Activated naive CD4-positive, alpha-beta T cell treated with anti-CD3 and anti-CD28 coated beads for 36 hours (primary cell): ENCODE data around the gene PTPN2. TPM values are rescaled to one million over a fixed set of nuclear protein-coding genes. Genes with fewer than 3 reads are reported as not detected.

Experiments
- CTCF ChIA-PET: fragments of 350-600 bp; sonication (Branson Sonifier 250); formaldehyde crosslinking; loops from one replicate; lab custom pipeline; 2021; ENCODE audit warnings: antibody characterized with exemption; lab: Charles Lee
- DNase-seq: peaks from one replicate; pipeline ENCODE4 v3.0.0-alpha.2; 2020
- H3K27ac Mint-ChIP-seq: one replicate; pipeline ENCODE4 v1.8.0; 2021; ENCODE audit warnings: mild to moderate bottlenecking, mixed read lengths
- H3K27me3 Mint-ChIP-seq: one replicate; pipeline ENCODE4 v1.8.0; 2021; ENCODE audit warnings: low read depth, mixed read lengths
- H3K36me3 Mint-ChIP-seq: one replicate; pipeline ENCODE4 v1.8.0; 2021; ENCODE audit warnings: low read depth, mixed read lengths
- H3K4me1 Mint-ChIP-seq: one replicate; pipeline ENCODE4 v1.8.0; 2021; ENCODE audit warnings: low read depth, mixed read lengths
- H3K4me3 Mint-ChIP-seq: one replicate; pipeline ENCODE4 v1.8.0; 2021; ENCODE audit warnings: mild to moderate bottlenecking, moderate library complexity, mixed read lengths
- H3K9me3 Mint-ChIP-seq: one replicate; pipeline ENCODE4 v1.8.0; 2021; ENCODE audit warnings: mixed read lengths
- intact Hi-C: fragments of 100-400 bp; cut with micrococcal nuclease; formaldehyde crosslinking; loops from one replicate; pipeline ENCODE4 v1.15.1; 2023
- total RNA-seq, 2 experiments: library from RNA; stranded (reverse); gene quantifications; one replicate each; pipeline ENCODE4 v1.2.3, GENCODE V29; 2021

The PTPN2 gene
- total RNA-seq, 2 experiments from 2014 or later, result 68.5 to 71.8 TPM

GRCh38 chr18:12868576-12868975 is 15.5 kb downstream of the PTPN2 start:
- CTCF ChIA-PET, result interaction anchor here (0.6 kb wide), 1 partner anchor 478 kb away, joined by 4 read pairs; no protein-coding TSS in a partner anchor
- Mint-ChIP-seq H3K4me1 (peaks cover 26% of the 10 kb centered on the region), H3K27ac (no peak overlapping the region), H3K4me3 (no peak overlapping the region), H3K27me3 (no peaks in the 10 kb centered on the region), H3K9me3 (no peaks in the 10 kb centered on the region), H3K36me3 (peaks cover 12% of the 10 kb centered on the region)
- intact Hi-C loops, result no loop called here
- no peak for DNase-seq

DNA sequence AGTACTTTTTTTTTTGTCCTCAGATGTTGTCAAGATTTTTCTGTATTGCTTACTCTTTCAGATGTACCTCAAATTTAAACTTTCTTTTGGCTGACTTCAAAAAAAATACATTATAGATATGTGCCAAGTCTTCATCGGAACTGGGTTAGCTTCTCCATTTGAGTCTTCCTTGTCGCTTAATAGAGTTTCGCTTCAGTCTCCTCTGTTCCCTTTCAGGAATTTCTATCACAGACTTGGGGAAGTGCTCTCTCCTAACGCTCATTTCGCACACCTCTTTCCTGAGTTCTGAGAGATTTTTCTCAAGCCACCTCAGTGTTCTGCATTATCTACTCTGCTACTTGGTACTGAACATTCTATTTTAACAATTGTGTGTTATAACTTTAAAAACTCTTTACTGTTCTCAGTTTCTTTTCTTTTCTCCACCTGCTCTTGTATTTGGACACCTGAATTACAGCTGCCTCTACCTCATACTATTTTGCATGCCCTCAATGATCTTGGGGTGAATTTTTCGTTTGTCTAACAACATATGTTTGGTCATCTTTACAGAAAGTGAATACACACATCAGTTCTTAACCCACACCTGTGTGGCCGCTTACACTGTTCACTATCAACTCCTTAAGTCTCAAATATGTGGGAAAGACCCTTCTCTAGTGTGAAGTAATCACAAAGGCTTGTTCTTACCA is 16.5 kb downstream of the PTPN2 start:
- Mint-ChIP-seq H3K27me3 (no peaks in the 10 kb centered on the region), H3K36me3 (peaks cover 7% of the 10 kb centered on the region), H3K4me3 (no peak overlapping the region), H3K27ac (no peak overlapping the region), H3K9me3 (no peaks in the 10 kb centered on the region), H3K4me1 (peaks cover 31% of the 10 kb centered on the region)
- no peak for DNase-seq
- CTCF ChIA-PET, result no interaction called here
- intact Hi-C loops, result no loop called here

- H3K27me3 Mint-ChIP-seq, result no peaks in the 10 kb centered on the region
- H3K4me3 Mint-ChIP-seq, result no peak overlapping the region
- CTCF ChIA-PET, result interaction anchor here (0.6 to 0.7 kb wide), 3 partner anchors 12 to 69 kb away, joined by 3 read pairs; no protein-coding TSS in a partner anchor
- intact Hi-C loops, result loop anchor here (2.0 kb wide), 1 partner anchor 17 kb away; no protein-coding TSS in a partner anchor
- H3K4me1 Mint-ChIP-seq, result peaks cover 43% of the 10 kb centered on the region
- H3K27ac Mint-ChIP-seq, result no peak overlapping the region
- no peaks in the 10 kb centered on the region for H3K9me3 Mint-ChIP-seq
- no peak for DNase-seq
- peaks cover 7% of the 10 kb centered on the region for H3K36me3 Mint-ChIP-seq
These were observed 20.3 kb downstream of the PTPN2 start for GRCh38 chr18:12863687-12864216.

DNA sequence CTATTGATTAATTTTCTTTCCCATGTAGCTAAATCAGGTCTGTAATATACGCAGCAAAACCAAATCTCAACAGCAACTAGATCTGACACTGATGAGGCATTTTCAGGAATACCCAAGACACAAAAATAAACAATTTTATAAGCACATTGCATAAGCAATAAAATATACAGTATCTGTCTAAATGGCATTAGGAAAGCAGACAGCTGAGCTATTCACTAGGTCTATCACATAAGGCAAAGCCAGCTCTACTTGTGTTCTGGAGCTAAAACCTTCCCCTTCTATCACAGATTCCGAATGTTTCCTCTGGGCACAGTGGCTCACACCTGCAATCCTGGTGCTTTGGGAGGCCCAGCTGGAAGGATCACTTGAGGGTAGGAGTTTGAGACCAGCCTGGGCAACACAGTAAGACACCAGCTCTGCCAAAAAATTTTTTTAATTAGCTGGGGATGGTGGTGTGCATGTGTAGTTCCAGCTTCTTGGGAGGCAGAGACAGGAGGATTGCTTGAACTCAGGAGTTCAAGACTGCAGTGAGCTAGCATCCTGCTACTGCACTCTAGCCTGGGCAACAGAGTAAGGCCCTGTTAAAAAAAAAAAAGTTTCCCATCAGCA is 21.1 kb downstream of the PTPN2 start:
- H3K4me1 Mint-ChIP-seq, result peaks cover 48% of the 10 kb centered on the region

GRCh38 chr18:12862467-12862866 is 21.6 kb downstream of the PTPN2 start:
- H3K27me3 Mint-ChIP-seq, result no peaks in the 10 kb centered on the region
- no peaks in the 10 kb centered on the region for H3K9me3 Mint-ChIP-seq
- peaks cover 7% of the 10 kb centered on the region for H3K36me3 Mint-ChIP-seq
- H3K4me3 Mint-ChIP-seq, result no peak overlapping the region
- CTCF ChIA-PET, result interaction anchor here (0.7 to 1.7 kb wide), 6 partner anchors 12 to 135 kb away, joined by 3 to 6 read pairs (median 3); no protein-coding TSS in a partner anchor
- intact Hi-C loops, result loop anchor here (2.0 kb wide), 1 partner anchor 18 kb away; no protein-coding TSS in a partner anchor
- H3K27ac Mint-ChIP-seq, result no peak overlapping the region
- no peak for DNase-seq
- H3K4me1 Mint-ChIP-seq, result peaks cover 48% of the 10 kb centered on the region

More for the DNA sequence above, 21.1 kb downstream of the PTPN2 start:
- CTCF ChIA-PET, result interaction anchor here (0.7 to 1.7 kb wide), 8 partner anchors 13 to 136 kb away, joined by 3 to 6 read pairs (median 3); no protein-coding TSS in a partner anchor
- DNase-seq, result no peak
- Mint-ChIP-seq H3K27me3 (no peaks in the 10 kb centered on the region), H3K9me3 (no peaks in the 10 kb centered on the region), H3K4me3 (no peak overlapping the region), H3K36me3 (peaks cover 7% of the 10 kb centered on the region), H3K27ac (no peak overlapping the region)
- intact Hi-C loops, result loop anchor here (2.0 kb wide), 1 partner anchor 18 kb away; no protein-coding TSS in a partner anchor

DNA sequence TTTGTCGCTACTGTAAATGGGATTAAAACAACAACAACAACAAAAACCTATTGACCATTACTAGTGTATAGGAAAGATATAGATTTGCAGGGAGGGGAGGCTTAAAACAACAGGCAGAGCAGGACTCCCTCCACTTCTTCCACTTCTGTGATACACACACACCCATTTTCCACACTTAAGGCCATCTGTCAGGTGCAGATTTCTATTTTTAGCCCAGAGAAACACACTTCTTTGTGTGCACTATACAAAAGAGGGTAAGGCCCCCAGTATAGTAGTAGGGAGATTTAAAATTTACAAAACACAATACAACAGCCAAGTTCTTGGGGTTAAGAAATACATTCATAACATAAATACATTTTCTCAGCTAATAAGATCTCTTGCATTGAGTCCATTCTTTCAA is 22.4 kb downstream of the PTPN2 start:
- H3K4me1 Mint-ChIP-seq, result peaks cover 54% of the 10 kb centered on the region
- DNase-seq, result no peak
- no peak overlapping the region for H3K4me3 Mint-ChIP-seq
- H3K36me3 Mint-ChIP-seq, result peaks cover 13% of the 10 kb centered on the region
- H3K27ac Mint-ChIP-seq, result no peak overlapping the region
- no peaks in the 10 kb centered on the region for H3K27me3 Mint-ChIP-seq
- H3K9me3 Mint-ChIP-seq, result no peaks in the 10 kb centered on the region
- CTCF ChIA-PET, result interaction anchor here (1.4 to 1.7 kb wide), 3 partner anchors 16 to 24 kb away, joined by 3 to 6 read pairs (median 5); no protein-coding TSS in a partner anchor
- intact Hi-C loops, result loop anchor here (2.0 kb wide), 1 partner anchor 19 kb away; no protein-coding TSS in a partner anchor

DNA sequence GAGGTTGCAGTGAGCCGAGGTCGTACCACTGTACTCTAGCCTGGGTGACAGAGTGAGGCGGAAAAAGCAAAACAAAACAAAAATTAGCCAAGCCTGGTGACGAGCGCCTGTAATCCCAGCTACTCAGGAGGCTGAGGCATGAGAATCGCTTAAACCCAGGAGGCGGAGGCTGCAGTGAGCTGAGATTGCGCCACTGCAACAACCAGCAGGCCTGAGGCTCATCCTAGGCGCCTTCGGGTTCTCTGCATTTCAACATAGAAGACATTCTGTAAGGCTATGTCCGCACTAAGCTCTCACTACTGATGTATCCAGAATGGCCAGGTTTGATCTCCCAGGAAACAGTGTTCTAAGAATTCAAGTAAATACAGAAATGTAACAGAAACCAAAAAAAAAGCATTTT is 23.5 kb downstream of the PTPN2 start:
- DNase-seq, result no peak
- H3K4me1 Mint-ChIP-seq, result peaks cover 58% of the 10 kb centered on the region
- no peak overlapping the region for H3K27ac Mint-ChIP-seq
- intact Hi-C loops, result no loop called here
- CTCF ChIA-PET, result no interaction called here
- H3K27me3 Mint-ChIP-seq, result no peaks in the 10 kb centered on the region
- peaks cover 18% of the 10 kb centered on the region for H3K36me3 Mint-ChIP-seq
- no peaks in the 10 kb centered on the region for H3K9me3 Mint-ChIP-seq
- H3K4me3 Mint-ChIP-seq, result no peak overlapping the region

GRCh38 chr18:12858991-12859390 is 25.0 kb downstream of the PTPN2 start:
- H3K9me3 Mint-ChIP-seq, result no peaks in the 10 kb centered on the region
- CTCF ChIA-PET, result no interaction called here
- H3K4me3 Mint-ChIP-seq, result no peak overlapping the region
- no peaks in the 10 kb centered on the region for H3K27me3 Mint-ChIP-seq
- no peak for DNase-seq
- intact Hi-C loops, result no loop called here
- peaks cover 59% of the 10 kb centered on the region for H3K4me1 Mint-ChIP-seq
- H3K27ac Mint-ChIP-seq, result no peak overlapping the region
- peaks cover 26% of the 10 kb centered on the region for H3K36me3 Mint-ChIP-seq

- CTCF ChIA-PET, result interaction anchor here (0.5 kb wide), 1 partner anchor 467 kb away, joined by 4 read pairs; no protein-coding TSS in a partner anchor
- intact Hi-C loops, result loop anchor here (1.0 kb wide), 1 partner anchor 19 kb away; no protein-coding TSS in a partner anchor
- Mint-ChIP-seq H3K4me3 (no peak overlapping the region), H3K27me3 (no peaks in the 10 kb centered on the region), H3K27ac (no peak overlapping the region), H3K9me3 (no peaks in the 10 kb centered on the region), H3K36me3 (peaks cover 26% of the 10 kb centered on the region), H3K4me1 (peaks cover 60% of the 10 kb centered on the region)
- DNase-seq, result no peak
These were observed 26.0 kb downstream of the PTPN2 start for GRCh38 chr18:12857991-12858544.

DNA sequence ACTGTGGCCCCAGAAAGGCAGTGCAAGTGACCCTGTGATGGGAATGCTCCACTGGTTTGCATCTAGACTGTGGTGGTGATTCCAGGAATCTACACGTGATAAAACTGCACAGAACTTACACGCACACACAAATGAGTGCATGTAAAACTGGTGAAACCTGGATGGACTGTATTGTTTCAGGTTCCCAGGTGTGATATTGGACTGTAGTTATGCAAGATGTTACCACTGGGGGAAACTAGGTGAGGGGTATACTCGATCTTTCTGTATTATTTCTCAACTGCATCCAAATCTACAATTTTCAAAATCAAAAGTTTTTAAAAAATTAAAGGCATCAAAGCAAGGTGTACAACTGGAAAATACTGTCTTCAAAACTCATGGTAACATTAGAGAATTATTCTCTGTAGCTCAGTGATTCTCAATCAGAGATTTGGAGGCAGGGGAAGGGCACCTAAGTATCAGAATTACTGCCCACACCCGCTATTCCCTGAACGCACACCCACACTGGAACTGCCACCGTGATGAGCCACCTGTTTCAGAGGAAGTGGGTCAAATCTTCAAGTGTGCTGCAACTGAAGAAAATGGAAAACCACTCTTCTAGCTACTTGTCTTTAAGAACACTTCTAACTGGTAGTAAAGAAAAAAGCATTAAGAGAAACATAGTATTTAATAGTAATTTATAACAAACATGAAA is 26.7 kb downstream of the PTPN2 start:
- peak overlapping the region; percentile 59 for H3K27ac Mint-ChIP-seq
- peak; percentile 74 for DNase-seq
- H3K4me1 Mint-ChIP-seq, result peaks cover 53% of the 10 kb centered on the region
- peaks cover 28% of the 10 kb centered on the region for H3K36me3 Mint-ChIP-seq
- H3K4me3 Mint-ChIP-seq, result no peak overlapping the region
- intact Hi-C loops, result loop anchor here (1.0 kb wide), 1 partner anchor 18 kb away; no protein-coding TSS in a partner anchor
- H3K27me3 Mint-ChIP-seq, result no peaks in the 10 kb centered on the region
- CTCF ChIA-PET, result interaction anchor here (0.5 to 0.8 kb wide), 2 partner anchors 16 to 466 kb away, joined by 3 to 4 read pairs; no protein-coding TSS in a partner anchor
- H3K9me3 Mint-ChIP-seq, result no peaks in the 10 kb centered on the region

DNA sequence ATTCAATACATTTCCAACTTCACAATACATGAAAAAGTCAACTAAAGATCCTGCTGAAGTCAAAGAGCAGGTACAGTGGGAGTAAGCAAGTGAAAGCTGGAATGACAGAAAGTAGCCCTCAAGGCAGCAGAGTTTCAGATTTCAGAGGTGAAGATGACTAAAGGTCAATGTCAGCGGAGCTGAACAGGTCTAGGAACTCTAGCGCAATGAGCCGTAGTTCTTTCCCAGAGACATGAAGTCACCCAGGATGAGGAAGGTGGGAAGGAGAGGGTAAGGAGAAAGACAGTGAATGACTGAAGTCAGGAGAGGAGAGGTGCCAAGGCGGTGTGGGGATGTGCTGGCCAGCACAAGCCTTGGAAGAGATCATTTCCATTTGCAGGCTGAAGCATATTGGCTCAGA is 28.1 kb downstream of the PTPN2 start:
- Mint-ChIP-seq H3K27ac (no peak overlapping the region), H3K4me3 (no peak overlapping the region), H3K4me1 (peaks cover 45% of the 10 kb centered on the region), H3K9me3 (no peaks in the 10 kb centered on the region), H3K27me3 (no peaks in the 10 kb centered on the region), H3K36me3 (peaks cover 35% of the 10 kb centered on the region)
- intact Hi-C loops, result no loop called here
- CTCF ChIA-PET, result no interaction called here
- no peak for DNase-seq
